IPS-15b (cell line): ENCODE data around the gene RAB3C.

ENCODE experiments used
- H3K27me3 ChIP-seq: one replicate; pipeline ENCODE4 v1.6.1; 2013; ENCODE audit warnings: low read length; ENCODE audit not compliant: control insufficient read depth, insufficient read depth
- H3K36me3 ChIP-seq: one replicate; pipeline ENCODE4 v1.6.1; 2013; ENCODE audit warnings: low read length; ENCODE audit not compliant: control insufficient read depth, insufficient read depth
- H3K4me1 ChIP-seq: one replicate; pipeline ENCODE4 v1.6.1; 2013; ENCODE audit warnings: mild to moderate bottlenecking, low read length; ENCODE audit not compliant: control insufficient read depth, insufficient read depth
- H3K4me3 ChIP-seq: one replicate; pipeline ENCODE4 v1.5.1; 2013; ENCODE audit warnings: low read depth, low read length
- H3K9ac ChIP-seq: one replicate; pipeline ENCODE4 v1.6.1; 2013; ENCODE audit warnings: low read depth, mild to moderate bottlenecking, low read length
- H3K9me3 ChIP-seq: one replicate; pipeline ENCODE4 v1.6.1; 2013; ENCODE audit warnings: mild to moderate bottlenecking, low read length; ENCODE audit not compliant: control insufficient read depth, insufficient read depth

RAB3C gene

DNA sequence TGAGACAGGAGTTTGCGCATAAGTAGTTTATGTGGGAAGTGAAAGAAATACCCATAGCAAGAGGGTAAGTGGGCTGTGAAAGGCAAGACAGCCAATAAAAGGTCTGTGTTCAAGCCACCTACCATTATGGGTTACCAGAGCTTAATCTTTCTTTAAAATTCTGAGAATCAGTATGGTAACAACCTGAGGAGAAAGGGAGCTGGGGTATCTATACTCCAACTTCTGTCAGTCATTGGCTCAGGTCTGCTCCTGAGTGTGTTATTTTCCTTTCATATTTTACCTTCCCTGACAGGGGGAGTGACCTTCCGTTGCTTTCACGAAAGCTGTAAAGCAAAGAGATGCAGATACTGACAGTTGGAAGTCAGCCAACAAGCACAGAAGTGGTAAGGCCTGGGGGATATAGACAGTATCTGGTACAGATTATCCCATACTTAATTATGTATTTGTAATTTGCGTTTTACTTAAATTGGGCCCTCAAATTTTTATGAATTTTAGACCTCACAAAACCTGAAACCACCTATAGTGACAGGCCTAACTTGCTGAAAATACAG lies 233.4 kb downstream of the RAB3C start:
- Histone ChIP-seq H3K36me3 (no peaks in the 10 kb centered on the region), H3K4me1 (no peaks in the 10 kb centered on the region), H3K9me3 (no peaks in the 10 kb centered on the region), H3K27me3 (no peaks in the 10 kb centered on the region), H3K9ac (no peak overlapping the region), H3K4me3 (no peak overlapping the region)

DNA sequence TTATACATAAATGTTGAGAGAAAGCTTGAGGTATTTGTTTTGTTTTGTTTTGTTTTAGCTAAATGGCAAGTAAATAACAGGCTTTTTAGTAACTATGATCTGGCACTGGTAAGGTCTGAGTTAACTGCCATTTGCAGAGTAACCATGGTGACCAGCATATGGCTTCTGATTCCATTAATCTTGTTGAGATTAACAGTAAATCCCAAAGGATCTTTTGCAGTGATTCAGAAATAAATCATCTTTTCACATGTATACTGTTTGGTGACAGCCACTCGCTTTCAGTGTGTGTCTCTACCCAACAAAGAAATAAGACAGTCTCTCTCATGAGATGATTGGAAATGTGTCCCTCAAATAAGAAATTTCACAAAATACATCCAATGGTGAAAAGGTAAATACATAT lies 235.6 kb downstream of the RAB3C start:
- H3K4me1 ChIP-seq, result no peaks in the 10 kb centered on the region
- no peak overlapping the region for H3K4me3 ChIP-seq
- H3K27me3 ChIP-seq, result no peaks in the 10 kb centered on the region

DNA sequence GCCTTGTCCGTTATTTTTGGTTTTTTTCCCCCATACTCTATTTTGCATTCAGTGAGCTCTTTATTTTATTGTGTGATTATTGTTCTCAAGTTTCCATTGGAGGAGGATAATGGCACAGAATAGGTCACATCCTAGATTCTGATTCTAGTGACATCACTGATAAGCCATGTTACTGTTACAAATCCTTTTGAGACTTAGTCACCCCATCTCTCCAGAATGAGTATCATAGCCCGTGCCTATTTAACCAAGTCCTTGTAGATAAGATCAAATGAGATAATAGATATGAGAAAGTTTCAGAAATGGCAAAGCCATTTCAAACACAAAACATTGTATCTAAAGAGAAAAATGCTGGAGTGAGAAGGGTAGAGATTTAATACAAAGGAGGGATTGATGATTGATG lies 242.6 kb downstream of the RAB3C start:
- Histone ChIP-seq H3K36me3 (no peaks in the 10 kb centered on the region), H3K9me3 (no peaks in the 10 kb centered on the region), H3K4me3 (no peak overlapping the region), H3K27me3 (no peaks in the 10 kb centered on the region), H3K4me1 (no peaks in the 10 kb centered on the region), H3K9ac (no peak overlapping the region)

More for the DNA sequence above, 235.6 kb downstream of the RAB3C start:
- H3K9ac ChIP-seq, result no peak overlapping the region
- H3K36me3 ChIP-seq, result no peaks in the 10 kb centered on the region
- no peaks in the 10 kb centered on the region for H3K9me3 ChIP-seq

DNA sequence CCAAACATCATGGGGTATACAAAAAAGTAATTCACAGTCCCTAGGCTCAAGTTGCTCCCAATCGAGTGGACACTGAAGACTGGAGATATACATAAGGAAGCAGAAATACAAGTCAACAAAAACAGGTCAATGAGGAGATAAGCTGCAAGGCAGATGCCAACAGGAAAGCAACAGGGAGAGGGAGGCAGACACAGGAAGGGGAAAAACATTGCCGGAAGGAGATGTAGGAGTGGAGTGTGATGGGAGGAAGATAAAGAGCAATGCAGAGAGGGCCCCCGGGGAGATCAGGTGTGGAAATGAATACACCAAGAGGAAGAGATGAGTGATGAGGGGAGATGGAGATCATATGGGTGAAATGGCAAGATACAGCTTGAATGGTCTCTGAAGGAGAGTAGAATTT lies 243.0 kb downstream of the RAB3C start:
- Histone ChIP-seq H3K4me3 (no peak overlapping the region), H3K4me1 (no peaks in the 10 kb centered on the region), H3K9ac (no peak overlapping the region), H3K36me3 (no peaks in the 10 kb centered on the region), H3K9me3 (no peaks in the 10 kb centered on the region), H3K27me3 (no peaks in the 10 kb centered on the region)

DNA sequence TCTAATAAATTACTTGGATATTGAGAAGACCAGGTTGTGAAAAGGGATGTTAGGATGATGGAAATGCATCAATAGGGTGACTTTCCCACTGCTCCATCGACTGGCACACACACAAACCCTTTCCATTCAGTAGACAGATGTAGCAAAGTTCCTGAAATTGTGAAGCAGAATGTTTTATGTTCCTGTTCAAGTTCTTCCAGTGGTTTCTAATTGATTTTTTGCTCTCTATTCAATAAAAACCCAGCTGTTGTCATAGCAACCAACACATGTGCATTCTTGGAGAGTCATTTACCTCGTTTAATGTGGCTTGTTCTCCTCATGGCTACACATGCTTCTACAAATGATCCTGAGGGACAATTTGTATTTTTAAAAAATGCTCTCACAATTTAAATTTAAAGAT lies 244.6 kb downstream of the RAB3C start:
- Histone ChIP-seq H3K36me3 (no peaks in the 10 kb centered on the region), H3K4me1 (no peaks in the 10 kb centered on the region), H3K27me3 (no peaks in the 10 kb centered on the region), H3K4me3 (no peak overlapping the region), H3K9me3 (no peaks in the 10 kb centered on the region), H3K9ac (no peak overlapping the region)

DNA sequence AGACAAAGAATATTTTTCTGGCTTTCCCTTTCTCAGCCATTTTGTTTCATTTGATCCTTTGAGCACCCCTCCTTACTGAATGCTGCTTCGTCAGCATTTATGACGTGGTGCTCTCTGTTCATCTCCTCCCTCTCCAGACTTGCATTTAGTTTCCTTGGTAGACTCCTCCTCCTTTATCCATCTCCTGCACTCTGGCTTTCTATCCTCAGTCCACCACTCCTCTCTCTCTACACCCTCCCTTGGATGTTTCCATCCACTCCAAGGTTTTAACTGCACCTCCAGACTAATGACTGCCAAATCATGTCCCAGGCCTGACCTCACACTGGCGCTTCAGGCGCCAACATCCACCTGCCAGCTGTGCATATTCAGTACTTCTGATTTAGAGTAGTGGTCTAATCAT lies 245.4 kb downstream of the RAB3C start:
- H3K4me3 ChIP-seq, result no peak overlapping the region
- no peaks in the 10 kb centered on the region for H3K36me3 ChIP-seq
- H3K27me3 ChIP-seq, result no peaks in the 10 kb centered on the region
- H3K9ac ChIP-seq, result no peak overlapping the region
- no peaks in the 10 kb centered on the region for H3K9me3 ChIP-seq
- H3K4me1 ChIP-seq, result no peaks in the 10 kb centered on the region

DNA sequence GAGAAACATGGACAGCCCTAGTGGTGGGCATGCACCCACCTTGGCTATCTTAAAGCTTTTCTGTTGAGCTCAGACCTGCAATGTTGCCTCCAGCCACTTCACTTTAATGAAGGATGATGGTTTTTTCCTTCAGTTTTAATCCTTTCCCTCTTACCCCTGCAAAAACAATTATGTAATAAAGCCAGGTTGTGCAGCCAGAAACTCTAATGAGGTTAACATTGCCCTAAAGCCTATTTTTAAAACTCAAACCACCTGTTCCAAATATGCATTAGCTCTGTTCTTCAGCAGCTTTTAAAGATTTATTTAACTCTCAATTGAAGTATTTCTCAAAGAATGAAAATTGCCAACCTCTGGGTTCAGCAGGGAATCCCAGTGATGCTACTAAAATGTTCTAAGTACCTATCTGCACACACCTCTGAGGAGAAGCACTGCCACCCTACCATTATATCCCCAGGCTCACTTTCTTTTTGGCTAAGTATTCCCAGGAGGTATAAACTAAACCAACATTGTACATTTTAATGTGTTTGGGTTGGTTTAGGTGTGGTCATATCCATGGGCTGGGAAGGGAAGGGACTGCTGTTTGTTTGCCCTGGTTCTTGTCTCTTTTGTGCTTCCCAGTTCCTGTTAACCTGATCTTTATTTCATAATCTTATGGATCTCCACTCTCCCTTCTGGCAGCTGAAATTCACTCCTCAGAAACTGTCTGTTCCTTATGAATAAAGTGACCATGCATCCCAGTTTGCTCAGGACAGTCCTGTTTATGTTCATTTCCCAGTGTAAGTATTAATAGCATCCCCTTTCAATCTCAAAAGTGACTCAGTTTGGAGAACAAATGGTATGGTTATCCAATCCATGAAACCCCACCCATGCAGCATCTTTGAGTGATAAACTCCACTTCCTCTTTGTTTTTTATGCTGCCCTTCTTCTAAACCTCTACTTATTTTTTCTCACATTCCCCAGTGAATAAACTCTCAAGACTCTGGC lies 251.7 kb downstream of the RAB3C start:
- Histone ChIP-seq H3K4me3 (no peak overlapping the region), H3K9ac (no peak overlapping the region), H3K9me3 (no peaks in the 10 kb centered on the region), H3K36me3 (no peaks in the 10 kb centered on the region), H3K4me1 (no peaks in the 10 kb centered on the region), H3K27me3 (no peaks in the 10 kb centered on the region)

DNA sequence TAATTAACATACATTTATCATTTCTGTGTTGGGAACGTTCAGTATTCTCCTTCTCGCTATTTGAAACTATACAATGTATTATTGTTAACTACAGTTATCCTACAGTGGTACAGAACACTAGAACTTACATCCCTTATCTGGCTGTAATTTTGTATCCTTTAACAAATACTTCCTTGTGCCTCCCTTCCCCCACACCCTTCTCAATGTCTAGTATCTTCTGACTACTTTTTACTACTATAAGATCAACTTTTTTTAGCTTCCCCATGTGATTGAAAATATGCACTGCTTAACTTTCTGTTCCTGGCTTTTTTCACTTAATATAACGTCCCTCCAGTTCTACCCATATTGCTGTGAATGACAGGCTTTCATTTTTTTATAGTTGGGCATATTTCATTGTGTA lies 253.5 kb downstream of the RAB3C start:
- Histone ChIP-seq H3K27me3 (no peaks in the 10 kb centered on the region), H3K9me3 (no peaks in the 10 kb centered on the region), H3K4me3 (no peak overlapping the region), H3K4me1 (no peaks in the 10 kb centered on the region), H3K9ac (no peak overlapping the region), H3K36me3 (no peaks in the 10 kb centered on the region)

DNA sequence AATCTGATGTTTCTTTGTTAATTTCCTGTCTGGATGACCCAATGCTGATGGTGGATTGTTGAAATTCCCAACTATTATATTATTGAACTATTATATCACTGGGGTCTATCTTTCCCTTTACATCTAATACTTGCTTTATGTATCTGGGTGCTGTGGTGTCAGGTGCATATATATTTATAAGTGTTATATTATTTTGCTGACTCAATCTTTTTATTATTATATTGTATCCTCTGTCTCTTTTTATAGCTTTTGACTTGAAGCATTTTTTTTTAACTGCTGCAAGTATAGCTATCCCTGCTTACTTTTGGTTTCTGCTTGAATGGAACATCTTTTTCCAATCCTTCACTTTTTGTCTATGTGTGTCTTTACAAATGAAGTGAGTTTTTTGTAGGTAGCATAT lies 255.9 kb downstream of the RAB3C start:
- no peaks in the 10 kb centered on the region for H3K27me3 ChIP-seq
- no peak overlapping the region for H3K4me3 ChIP-seq
- H3K36me3 ChIP-seq, result no peaks in the 10 kb centered on the region
- H3K9me3 ChIP-seq, result no peaks in the 10 kb centered on the region
- H3K9ac ChIP-seq, result no peak overlapping the region
- no peaks in the 10 kb centered on the region for H3K4me1 ChIP-seq

DNA sequence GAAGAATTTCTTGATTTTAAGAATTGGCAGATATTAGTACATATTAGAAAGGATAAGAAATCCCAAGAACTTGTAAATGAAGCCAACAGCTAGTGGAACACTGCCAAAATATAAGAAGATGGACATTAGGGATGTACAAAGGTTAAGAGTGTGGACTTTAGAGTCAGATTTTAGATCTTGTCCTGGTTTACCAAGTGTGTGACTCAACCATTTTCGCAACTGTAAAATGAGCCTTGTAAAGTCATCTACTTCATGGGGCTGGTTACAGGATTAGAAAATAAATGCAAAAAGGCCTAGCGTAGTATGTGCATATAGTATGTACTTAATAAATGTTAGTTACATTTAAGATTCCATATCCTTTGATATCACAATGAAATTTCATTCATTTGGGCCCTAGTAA lies 260.0 kb downstream of the RAB3C start:
- Histone ChIP-seq H3K9me3 (no peaks in the 10 kb centered on the region), H3K27me3 (no peaks in the 10 kb centered on the region), H3K4me3 (no peak overlapping the region), H3K36me3 (no peaks in the 10 kb centered on the region), H3K9ac (no peak overlapping the region), H3K4me1 (no peaks in the 10 kb centered on the region)

DNA sequence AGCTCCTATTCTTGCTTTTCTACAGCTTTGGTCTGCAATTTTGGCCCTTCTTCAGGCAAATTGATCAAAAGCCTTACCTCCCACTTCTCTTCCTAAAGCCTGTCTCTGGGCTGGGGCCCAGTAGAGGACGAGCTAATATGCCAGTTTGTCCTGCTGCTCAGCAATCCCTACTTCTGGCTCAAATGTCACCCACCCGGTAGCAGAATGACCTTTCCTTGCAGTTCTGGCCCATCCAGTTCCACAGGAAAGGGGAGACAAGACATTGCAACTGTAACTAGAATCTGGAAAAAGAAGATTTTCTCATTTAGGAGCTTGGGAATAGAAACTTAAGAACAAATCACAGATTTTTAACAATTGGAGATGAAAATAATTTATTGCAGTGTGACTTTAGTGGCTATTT lies 261.5 kb downstream of the RAB3C start:
- Histone ChIP-seq H3K9me3 (no peaks in the 10 kb centered on the region), H3K4me1 (no peaks in the 10 kb centered on the region), H3K9ac (no peak overlapping the region), H3K4me3 (no peak overlapping the region), H3K27me3 (no peaks in the 10 kb centered on the region), H3K36me3 (no peaks in the 10 kb centered on the region)

DNA sequence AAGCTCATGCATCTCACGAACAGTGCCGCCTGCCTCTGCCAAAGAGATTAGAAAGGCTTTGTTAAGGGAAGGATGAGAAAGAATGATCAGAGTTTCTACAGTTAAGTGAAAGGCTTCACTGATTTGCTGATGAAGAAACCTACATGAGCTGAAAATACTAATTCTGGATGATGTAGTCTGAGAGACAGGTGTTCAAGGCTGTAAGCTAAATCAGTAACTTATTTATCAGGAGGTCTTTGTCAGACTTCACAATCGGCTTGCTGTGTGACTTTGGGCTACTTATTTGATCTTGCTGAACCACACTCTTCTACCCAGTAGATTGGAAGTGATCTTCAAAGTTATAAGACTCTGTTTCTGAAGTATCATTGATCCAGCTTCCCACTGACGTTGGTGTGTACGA lies 264.2 kb downstream of the RAB3C start:
- no peak overlapping the region for H3K9ac ChIP-seq
- no peaks in the 10 kb centered on the region for H3K36me3 ChIP-seq
- H3K4me3 ChIP-seq, result no peak overlapping the region
- H3K27me3 ChIP-seq, result no peaks in the 10 kb centered on the region
- no peaks in the 10 kb centered on the region for H3K9me3 ChIP-seq
- H3K4me1 ChIP-seq, result no peaks in the 10 kb centered on the region
